SJCRH30 (cell line): ENCODE results near the gene GLI3. TPM values are rescaled to one million over a fixed set of nuclear protein-coding genes. Genes with fewer than 3 reads are reported as not detected.

Experiments used
- DNase-seq, 2 experiments: peaks; one replicate each; pipeline ENCODE4 v3.0.0-alpha.2; 2015 to 2020
- H3K27ac ChIP-seq: fragments of 250-450 bp; sonication (Bioruptor Pico); 2 replicates; pipeline ENCODE4 v1.5.1; 2020; ENCODE audit warnings: mild to moderate bottlenecking, moderate library complexity
- H3K27me3 ChIP-seq: fragments of 250-450 bp; sonication (Bioruptor Pico); 2 replicates; pipeline ENCODE4 v1.5.1; 2020; ENCODE audit warnings: mild to moderate bottlenecking, moderate library complexity
- H3K36me3 ChIP-seq: fragments of 250-450 bp; sonication (Bioruptor Pico); 2 replicates; pipeline ENCODE4 v1.5.1; 2020; ENCODE audit warnings: mild to moderate bottlenecking, moderate library complexity
- H3K4me1 ChIP-seq: fragments of 250-450 bp; sonication (Bioruptor Pico); 2 replicates; pipeline ENCODE4 v1.5.1; 2020; ENCODE audit warnings: mild to moderate bottlenecking, moderate library complexity
- H3K4me3 ChIP-seq: fragments of 250-450 bp; sonication (Bioruptor Pico); 2 replicates; pipeline ENCODE4 v1.5.1; 2020; ENCODE audit warnings: mild to moderate bottlenecking, moderate library complexity
- H3K9me3 ChIP-seq: fragments of 250-450 bp; sonication (Bioruptor Pico); replicated peaks from 2 replicates; pipeline ENCODE4 v1.5.1; 2020; ENCODE audit warnings: mild to moderate bottlenecking, moderate library complexity
- total RNA-seq: library from RNA; depleted of rRNA; stranded (reverse); fragments of >200 nt; shearing (Covaris generic); gene quantifications from 2 replicates; pipeline ENCODE4 v1.2.3, GENCODE V29; 2014

GLI3 gene
- total RNA-seq, 1 experiment from 2014 or later: 11.1 TPM

DNA sequence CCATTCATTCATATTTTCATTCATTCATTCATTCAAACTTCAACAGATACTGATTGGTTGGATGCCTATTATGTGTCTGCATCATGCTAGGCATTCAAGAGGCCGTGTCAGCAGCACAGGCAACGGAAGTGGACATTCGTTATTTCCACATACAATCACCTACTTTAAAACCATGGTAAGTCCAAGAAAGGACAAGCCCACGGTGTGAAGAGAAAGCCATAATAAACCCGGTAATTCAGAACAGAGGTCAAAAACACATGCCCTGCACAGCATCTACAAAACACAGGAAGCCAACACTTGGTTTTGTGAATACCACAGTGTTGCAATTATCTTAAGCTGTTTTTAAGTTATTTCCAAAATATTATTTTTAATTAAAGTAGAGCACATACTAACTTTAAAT lies 126.7 kb downstream of the GLI3 start:
- no peaks in the 10 kb centered on the region for H3K27me3 ChIP-seq
- no peak overlapping the region for H3K4me3 ChIP-seq
- H3K27ac ChIP-seq: no peak overlapping the region
- H3K4me1 ChIP-seq: peaks cover 16% of the 10 kb centered on the region
- DNase-seq: no peak
- no peaks in the 10 kb centered on the region for H3K36me3 ChIP-seq
- H3K9me3 ChIP-seq: no peaks in the 10 kb centered on the region

DNA sequence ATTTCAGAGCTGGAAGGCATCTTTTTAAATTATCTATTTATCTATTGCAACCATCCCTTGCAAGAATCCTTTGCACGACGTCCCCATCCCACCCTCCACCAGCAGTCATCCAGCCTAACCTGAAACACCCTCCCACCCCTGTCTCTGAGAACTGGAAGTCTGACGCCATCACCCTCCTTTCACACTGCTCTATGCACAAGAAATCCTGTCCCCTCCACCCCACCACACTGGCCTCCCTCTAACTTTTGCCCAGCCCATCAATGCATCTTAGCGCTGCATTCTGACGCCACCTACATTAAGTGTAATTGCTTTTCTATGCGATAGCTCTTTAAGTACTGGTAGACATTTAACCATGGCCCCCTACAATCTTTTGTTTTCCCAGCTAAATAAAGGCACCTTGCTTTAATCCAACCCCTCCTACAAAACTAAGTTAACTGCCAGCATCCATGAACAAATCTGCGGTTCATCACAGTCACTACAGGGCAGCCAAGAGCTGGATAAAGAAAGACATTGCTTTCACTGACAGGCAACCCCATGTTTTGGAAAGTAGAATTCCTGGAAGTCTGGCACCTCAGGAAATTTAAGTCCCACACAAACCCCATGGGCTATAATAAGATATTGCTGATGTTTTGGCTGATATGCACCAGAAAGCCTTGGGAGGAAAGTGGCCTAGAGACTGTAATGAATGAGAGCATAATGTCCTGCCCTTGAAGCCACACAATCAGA lies 128.0 kb downstream of the GLI3 start:
- DNase-seq: no peak
- no peak overlapping the region for H3K4me3 ChIP-seq
- no peaks in the 10 kb centered on the region for H3K36me3 ChIP-seq
- H3K27me3 ChIP-seq: no peaks in the 10 kb centered on the region
- H3K9me3 ChIP-seq: no peaks in the 10 kb centered on the region
- H3K4me1 ChIP-seq: peaks cover 16% of the 10 kb centered on the region
- no peak overlapping the region for H3K27ac ChIP-seq

DNA sequence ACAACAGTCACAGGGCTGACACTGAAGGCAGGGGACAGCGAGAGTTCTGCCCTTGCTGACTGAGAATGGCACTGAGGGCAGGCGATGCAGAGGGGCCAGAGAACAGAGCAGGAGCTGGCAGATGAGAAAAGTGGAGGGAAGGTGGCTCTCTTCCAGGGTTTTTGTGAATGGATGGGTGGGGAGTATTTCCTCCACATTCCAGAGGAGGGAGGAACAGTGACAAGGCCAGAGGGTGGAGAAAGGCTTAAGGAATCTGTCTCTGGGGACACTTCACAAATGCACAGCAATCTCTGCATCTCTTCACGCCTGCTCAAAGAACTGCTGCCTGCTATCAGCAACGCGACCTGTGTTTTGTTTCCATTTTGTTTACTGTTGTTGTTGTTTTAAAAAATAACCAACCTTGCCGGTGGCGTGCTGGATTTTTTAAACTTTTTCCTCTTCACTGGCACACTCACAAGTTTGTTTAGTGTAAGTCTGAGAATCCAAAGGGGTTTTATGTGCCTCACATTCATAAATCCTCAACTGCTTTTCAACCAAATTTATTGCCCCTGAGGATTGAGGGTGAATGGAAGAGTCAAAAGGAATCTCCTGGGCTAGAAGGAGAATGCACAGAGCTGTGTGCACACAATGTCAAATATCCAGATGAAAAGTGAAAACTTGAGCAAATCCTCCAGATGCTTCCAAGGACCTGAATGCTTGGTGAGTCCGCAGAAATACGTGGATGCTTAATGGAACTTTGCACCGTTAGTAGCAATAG lies 129.3 kb downstream of the GLI3 start:
- Histone ChIP-seq H3K9me3 (no peaks in the 10 kb centered on the region), H3K27me3 (no peaks in the 10 kb centered on the region), H3K36me3 (no peaks in the 10 kb centered on the region), H3K4me1 (peaks cover 21% of the 10 kb centered on the region), H3K4me3 (no peak overlapping the region), H3K27ac (peak overlapping the region; percentile 19; the same call in 1 of the 2 replicates)
- DNase-seq: peak; percentile 77 to 81

- Histone ChIP-seq H3K4me3 (no peak overlapping the region), H3K4me1 (peaks cover 27% of the 10 kb centered on the region), H3K27me3 (no peaks in the 10 kb centered on the region), H3K9me3 (no peaks in the 10 kb centered on the region), H3K36me3 (no peaks in the 10 kb centered on the region), H3K27ac (no peak overlapping the region)
- no peak for DNase-seq
Observed at GRCh38 chr7:42106562-42106961, 130.4 kb downstream of the GLI3 start.

DNA sequence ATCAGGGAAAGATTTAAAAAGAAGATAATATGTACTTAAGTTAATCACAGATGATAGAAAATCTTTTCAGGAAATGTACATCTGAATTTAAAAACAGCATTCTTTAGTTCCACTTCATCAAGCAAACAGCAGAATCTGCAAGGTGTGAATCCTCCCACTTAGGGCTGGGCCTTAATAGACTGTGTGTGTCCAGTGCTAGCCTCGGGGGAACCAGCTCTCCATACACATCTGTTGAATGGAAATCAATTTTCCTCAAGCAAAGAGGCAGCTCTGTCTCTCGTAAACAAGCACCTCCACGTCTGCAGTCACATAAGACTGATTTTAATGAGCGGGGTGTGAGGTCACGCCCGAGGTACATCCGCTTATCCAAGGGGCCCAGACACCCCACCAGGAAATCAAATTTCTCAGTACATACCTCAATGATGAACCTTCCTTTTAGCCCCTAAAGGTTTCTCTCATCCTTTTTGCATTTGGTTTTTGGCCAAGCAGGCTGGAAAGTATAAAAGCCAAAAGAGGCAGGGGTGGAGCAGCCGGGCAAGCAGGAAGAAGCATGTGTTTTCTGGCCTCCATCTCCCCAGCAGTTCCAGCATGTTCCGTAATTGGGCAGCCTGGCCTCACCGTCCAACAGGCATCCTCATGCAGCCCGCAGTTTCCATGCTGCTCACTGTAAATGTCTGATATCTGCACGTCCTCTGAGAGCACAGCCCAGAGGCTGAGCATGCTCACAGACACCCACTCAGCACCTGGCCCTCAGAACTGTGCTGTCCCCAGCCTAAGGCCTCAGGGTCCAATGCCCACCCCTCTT lies 131.3 kb downstream of the GLI3 start:
- DNase-seq: no peak
- Histone ChIP-seq H3K36me3 (no peaks in the 10 kb centered on the region), H3K27me3 (no peaks in the 10 kb centered on the region), H3K27ac (no peak overlapping the region), H3K9me3 (no peaks in the 10 kb centered on the region), H3K4me3 (no peak overlapping the region), H3K4me1 (peaks cover 27% of the 10 kb centered on the region)

GRCh38 chr7:42104694-42105093 lies 132.3 kb downstream of the GLI3 start:
- DNase-seq: no peak
- no peak overlapping the region for H3K4me3 ChIP-seq
- H3K27me3 ChIP-seq: no peaks in the 10 kb centered on the region
- H3K36me3 ChIP-seq: no peaks in the 10 kb centered on the region
- no peaks in the 10 kb centered on the region for H3K9me3 ChIP-seq
- no peak overlapping the region for H3K27ac ChIP-seq
- peaks cover 27% of the 10 kb centered on the region for H3K4me1 ChIP-seq

DNA sequence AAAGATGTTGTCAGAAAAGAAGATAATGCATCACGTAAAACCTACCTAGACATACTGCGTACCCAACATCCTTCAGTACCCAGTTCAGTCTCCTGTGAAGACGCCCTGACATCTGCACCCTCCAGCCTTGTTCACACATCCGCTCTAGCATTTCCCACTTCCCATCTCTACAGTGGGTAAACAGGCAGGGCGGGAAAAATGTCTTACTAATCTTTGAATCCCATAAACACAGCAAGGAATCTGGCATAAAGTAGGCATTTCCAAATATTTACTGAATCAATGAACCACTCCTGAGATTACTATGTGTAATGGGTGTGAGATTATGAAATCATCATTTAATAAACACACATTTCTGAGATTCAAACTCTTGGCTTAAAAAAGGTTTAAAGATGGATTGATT lies 132.8 kb downstream of the GLI3 start:
- Histone ChIP-seq H3K4me3 (no peak overlapping the region), H3K27ac (no peak overlapping the region), H3K4me1 (peaks cover 27% of the 10 kb centered on the region), H3K27me3 (no peaks in the 10 kb centered on the region), H3K36me3 (no peaks in the 10 kb centered on the region), H3K9me3 (no peaks in the 10 kb centered on the region)
- no peak for DNase-seq

DNA sequence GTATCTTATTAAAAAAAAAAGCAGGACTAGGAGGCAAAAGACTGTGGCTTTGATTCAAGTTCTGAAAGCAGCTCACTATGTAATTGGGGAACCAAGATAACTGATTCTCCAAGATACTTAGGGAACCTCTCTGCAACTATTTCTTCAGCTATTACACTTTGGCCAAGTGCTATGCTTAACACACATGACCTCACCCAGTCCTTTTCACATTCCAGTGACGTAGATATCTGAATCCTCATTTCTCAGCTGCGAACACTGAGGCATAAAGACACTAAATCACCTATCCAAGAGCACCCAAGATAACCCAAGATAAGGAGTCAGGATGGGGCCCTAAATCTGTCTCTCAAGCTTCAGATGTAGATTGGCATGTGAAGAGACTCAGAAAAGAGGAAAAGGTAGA lies 133.6 kb downstream of the GLI3 start:
- no peak overlapping the region for H3K27ac ChIP-seq
- no peak for DNase-seq
- H3K27me3 ChIP-seq: no peaks in the 10 kb centered on the region
- no peaks in the 10 kb centered on the region for H3K9me3 ChIP-seq
- H3K4me3 ChIP-seq: no peak overlapping the region
- peaks cover 27% of the 10 kb centered on the region for H3K4me1 ChIP-seq
- H3K36me3 ChIP-seq: no peaks in the 10 kb centered on the region

- no peaks in the 10 kb centered on the region for H3K9me3 ChIP-seq
- H3K4me3 ChIP-seq: no peak overlapping the region
- peaks cover 27% of the 10 kb centered on the region for H3K4me1 ChIP-seq
- H3K27ac ChIP-seq: no peak overlapping the region
- no peaks in the 10 kb centered on the region for H3K27me3 ChIP-seq
- DNase-seq: no peak
- H3K36me3 ChIP-seq: no peaks in the 10 kb centered on the region
Observed at GRCh38 chr7:42103020-42103419, 134.0 kb downstream of the GLI3 start.

- H3K4me3 ChIP-seq: no peak overlapping the region
- no peaks in the 10 kb centered on the region for H3K36me3 ChIP-seq
- H3K9me3 ChIP-seq: no peaks in the 10 kb centered on the region
- DNase-seq: peak; percentile 53 to 75
- H3K27ac ChIP-seq: no peak overlapping the region
- H3K4me1 ChIP-seq: peaks cover 29% of the 10 kb centered on the region
- no peaks in the 10 kb centered on the region for H3K27me3 ChIP-seq
Observed at GRCh38 chr7:42102301-42102700, 134.7 kb downstream of the GLI3 start.

- H3K4me1 ChIP-seq: peaks cover 40% of the 10 kb centered on the region
- H3K27ac ChIP-seq: no peak overlapping the region
- H3K4me3 ChIP-seq: no peak overlapping the region
- H3K36me3 ChIP-seq: no peaks in the 10 kb centered on the region
- no peaks in the 10 kb centered on the region for H3K27me3 ChIP-seq
- no peak for DNase-seq
- no peaks in the 10 kb centered on the region for H3K9me3 ChIP-seq
Observed at GRCh38 chr7:42100156-42100508, 136.9 kb downstream of the GLI3 start.

DNA sequence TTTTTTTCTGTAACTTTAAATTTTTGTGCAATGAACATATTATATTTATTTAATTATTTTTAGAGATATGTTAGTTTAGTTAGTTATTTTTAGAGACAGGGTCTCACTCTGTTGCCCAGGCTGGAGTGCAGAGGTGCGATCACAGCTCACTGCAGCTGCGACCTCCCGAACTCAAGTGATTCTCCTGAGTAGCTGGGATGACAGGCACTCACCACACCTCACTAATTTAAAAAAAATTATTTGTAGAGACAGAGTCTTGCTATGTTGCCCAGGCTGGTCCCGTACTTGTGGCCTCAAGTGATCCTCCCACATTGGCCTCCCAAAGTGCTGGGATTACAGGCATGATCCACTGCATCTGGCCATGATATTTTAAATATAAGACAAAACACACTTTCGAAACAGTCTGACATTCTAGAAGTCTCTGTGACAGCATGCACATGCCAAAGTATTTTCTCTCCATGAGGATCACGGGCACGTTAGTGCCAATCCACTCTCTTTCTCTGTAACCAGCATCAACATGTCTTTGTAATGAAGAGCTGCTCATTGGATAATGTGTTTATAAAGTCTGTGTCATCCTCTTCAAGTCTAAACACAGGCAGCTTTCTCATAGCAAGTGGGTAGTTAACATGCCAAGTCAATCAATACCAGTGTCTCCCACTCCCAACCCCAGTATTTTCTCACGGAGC lies 137.4 kb downstream of the GLI3 start:
- no peak for DNase-seq
- no peak overlapping the region for H3K27ac ChIP-seq

DNA sequence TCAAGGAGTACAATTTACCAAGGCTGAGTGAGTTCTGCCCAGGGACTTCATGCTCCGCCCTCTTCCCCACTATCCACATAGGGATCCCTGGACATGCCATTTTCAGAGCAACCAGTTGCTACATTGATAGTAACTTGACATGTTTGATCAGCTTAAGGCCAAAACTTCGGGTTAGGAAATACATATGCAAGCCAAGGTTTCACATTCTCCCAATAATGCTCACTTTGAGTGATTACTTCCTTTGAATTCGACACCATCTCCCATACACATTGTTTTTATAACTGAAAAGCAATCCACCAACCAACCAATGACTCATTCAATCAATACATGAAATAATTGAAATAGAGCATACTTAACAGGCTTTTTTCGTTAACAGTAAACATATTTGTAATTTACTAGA lies 137.9 kb downstream of the GLI3 start:
- H3K4me1 ChIP-seq: peaks cover 41% of the 10 kb centered on the region
- H3K36me3 ChIP-seq: no peaks in the 10 kb centered on the region
- H3K4me3 ChIP-seq: no peak overlapping the region
- H3K27ac ChIP-seq: no peak overlapping the region
- no peaks in the 10 kb centered on the region for H3K9me3 ChIP-seq
- DNase-seq: no peak
- no peaks in the 10 kb centered on the region for H3K27me3 ChIP-seq

More for the DNA sequence above, 137.4 kb downstream of the GLI3 start:
- no peaks in the 10 kb centered on the region for H3K9me3 ChIP-seq
- no peaks in the 10 kb centered on the region for H3K27me3 ChIP-seq
- no peak overlapping the region for H3K4me3 ChIP-seq
- H3K4me1 ChIP-seq: peaks cover 40% of the 10 kb centered on the region
- no peaks in the 10 kb centered on the region for H3K36me3 ChIP-seq

- Histone ChIP-seq H3K27ac (peak overlapping the region; percentile 64), H3K4me1 (peaks cover 49% of the 10 kb centered on the region), H3K36me3 (no peaks in the 10 kb centered on the region), H3K9me3 (no peaks in the 10 kb centered on the region), H3K4me3 (no peak overlapping the region), H3K27me3 (no peaks in the 10 kb centered on the region)
- DNase-seq: peak; percentile 67 to 79
Observed at GRCh38 chr7:42097752-42098151, 139.3 kb downstream of the GLI3 start.
